Upper lobe of left lung (tissue), 6 donors: ENCODE data around the gene NUDT3. TPM values are rescaled to one million over a fixed set of nuclear protein-coding genes. Genes with fewer than 3 reads are reported as not detected.
A peak's percentile ranks its signal among the peaks of the same experiment; 100 is the strongest.

Source experiments
- ATAC-seq, 2 donors: fragments of 200-7000 bp; cut with Tn5 transposase; one replicate each; pipeline ENCODE4 v1.9.1; 2022; ENCODE audit warnings: mild to moderate bottlenecking in 2 of 2, moderate library complexity in 2 of 2; ENCODE audit not compliant: low FRiP score in 2 of 2
- DNase-seq, 2 donors: peaks; one replicate each; pipeline ENCODE4 v3.0.0-alpha.2; 2019 to 2020
- H3K27ac ChIP-seq, 4 donors: fragments of 200-600 bp; sonication (generic); one replicate each; pipeline ENCODE4 v1.5.1; 2016 to 2019
- H3K27me3 ChIP-seq, 4 donors: fragments of 200-600 bp; sonication (generic); one replicate each; pipeline ENCODE4 v1.5.1; 2017 to 2019
- H3K36me3 ChIP-seq, 4 donors: fragments of 200-600 bp; sonication (generic); one replicate each; pipeline ENCODE4 v1.5.1; 2016 to 2019
- H3K4me1 ChIP-seq, 4 donors: fragments of 200-600 bp; sonication (generic); one replicate each; pipeline ENCODE4 v1.5.1; 2018 to 2019
- H3K4me3 ChIP-seq, 4 donors: fragments of 200-600 bp; sonication (generic); one replicate each; pipeline ENCODE4 v1.5.1; 2017 to 2019; ENCODE audit warnings: mild to moderate bottlenecking in 2 of 4, moderate library complexity in 1 of 4
- H3K9me3 ChIP-seq, 4 donors: fragments of 200-600 bp; sonication (generic); one replicate each; pipeline ENCODE4 v1.5.1; 2018 to 2019
- CTCF ChIP-seq, 6 experiments: fragments of 450-650 bp in 4 of 6; fragments of 200-600 bp in 2 of 6; sonication (generic) in 2 of 6; IDR thresholded peaks; one replicate each; pipeline ENCODE4 v1.5.1; 2016 to 2019; ENCODE audit warnings: antibody characterized with exemption in 6 of 6
- EP300 ChIP-seq, 4 donors: sonication (generic); formaldehyde crosslinking; IDR thresholded peaks; one replicate each; pipeline ENCODE4 v1.5.1; 2017; ENCODE audit warnings: antibody characterized with exemption in 4 of 4, control low read depth in 2 of 4
- POLR2A ChIP-seq, 4 donors: fragments of 450-650 bp; IDR thresholded peaks; one replicate each; pipeline ENCODE4 v1.5.1; 2016 to 2017; ENCODE audit warnings: antibody characterized with exemption in 4 of 4, mild to moderate bottlenecking in 2 of 4
- POLR2AphosphoS5 ChIP-seq, 2 donors: sonication (generic); formaldehyde crosslinking; IDR thresholded peaks; one replicate each; pipeline ENCODE4 v1.5.1; 2017; ENCODE audit warnings: antibody characterized with exemption in 2 of 2
- WGBS, 2 donors: methylation state at CpG; one replicate each; pipeline ENCODE4 v1.1.5; 2017 to 2018; 5-methylcytosine and 5-hydroxymethylcytosine counted together
- total RNA-seq, 6 donors: library from RNA; depleted of rRNA in 4 of 6; stranded (reverse); fragments of >200 nt in 4 of 6; gene quantifications; one replicate each; pipeline versions ENCODE4 v1.1.0 to v1.2.1, GENCODE V29; 2016 to 2021
- donor health status: DM: no; HTN: no; CAD: no; lungs with moderate emphysema.
- donor health status: DM: no; HTN: yes; CAD: no; lungs with severe emphysema.

The NUDT3 gene
- total RNA-seq, 6 donors from 2014 or later: 15.1 to 32.7 (median 26.0) TPM

GRCh38 chr6:34323300-34323699, 69.2 kb downstream of the NUDT3 start:
- no peak overlapping the region for H3K4me3 ChIP-seq
- no peaks in the 10 kb centered on the region for H3K36me3 ChIP-seq
- DNase-seq: no peak
- 96% methylated on average over 6 of the region's 6 CpGs for WGBS, 2 donors
- TF ChIP-seq CTCF (IDR thresholded peaks at IDR 0.05): no peak
- no peak for TF ChIP-seq POLR2AphosphoS5 (IDR thresholded peaks at IDR 0.05)
- no peak for TF ChIP-seq POLR2A (IDR thresholded peaks at IDR 0.05)
- TF ChIP-seq EP300 (IDR thresholded peaks at IDR 0.05): no peak
- no peaks in the 10 kb centered on the region for H3K27me3 ChIP-seq
- no peaks in the 10 kb centered on the region for H3K9me3 ChIP-seq
- H3K4me1 ChIP-seq: peaks cover 4 to 7% (median 4%) of the 10 kb centered on the region in 4 donors
- ATAC-seq: no peak
- H3K27ac ChIP-seq: no peak overlapping the region

- TF ChIP-seq EP300 (IDR thresholded peaks at IDR 0.05) (no peak), CTCF (IDR thresholded peaks at IDR 0.05) (no peak), POLR2A (IDR thresholded peaks at IDR 0.05) (no peak), POLR2AphosphoS5 (IDR thresholded peaks at IDR 0.05) (no peak)
- no peak for ATAC-seq
- Histone ChIP-seq H3K4me3 (no peak overlapping the region), H3K27me3 (no peaks in the 10 kb centered on the region), H3K36me3 (no peaks in the 10 kb centered on the region), H3K27ac (no peak overlapping the region), H3K9me3 (no peaks in the 10 kb centered on the region), H3K4me1 (peaks cover 4 to 11% (median 5%) of the 10 kb centered on the region in 4 donors)
- no peak for DNase-seq
- 97 to 100% methylated on average over 1 of the region's 1 CpG for WGBS, 2 donors
Observed at GRCh38 chr6:34322732-34323131, 69.7 kb downstream of the NUDT3 start.

- ATAC-seq: no peak
- no peaks in the 10 kb centered on the region for H3K36me3 ChIP-seq
- WGBS, 2 donors: 71 to 75% methylated on average over 5 of the region's 5 CpGs
- TF ChIP-seq CTCF (IDR thresholded peaks at IDR 0.05) (no peak), POLR2A (IDR thresholded peaks at IDR 0.05) (no peak), EP300 (IDR thresholded peaks at IDR 0.05) (no peak), POLR2AphosphoS5 (IDR thresholded peaks at IDR 0.05) (no peak)
- peaks cover 4 to 11% (median 5%) of the 10 kb centered on the region in 4 donors for H3K4me1 ChIP-seq
- no peaks in the 10 kb centered on the region for H3K9me3 ChIP-seq
- H3K4me3 ChIP-seq: no peak overlapping the region
- no peaks in the 10 kb centered on the region for H3K27me3 ChIP-seq
- H3K27ac ChIP-seq: no peak overlapping the region
- DNase-seq: no peak
Observed at GRCh38 chr6:34321821-34322220, 70.6 kb downstream of the NUDT3 start.

GRCh38 chr6:34319471-34319885, 73.0 kb downstream of the NUDT3 start:
- DNase-seq: no peak
- WGBS, 2 donors: 79 to 89% methylated on average over 4 of the region's 4 CpGs
- Histone ChIP-seq H3K36me3 (no peaks in the 10 kb centered on the region), H3K4me3 (no peak overlapping the region), H3K27me3 (no peaks in the 10 kb centered on the region), H3K27ac (peak overlapping the region in 1 of 4 donors; percentile 29), H3K4me1 (peaks cover 4 to 11% (median 6%) of the 10 kb centered on the region in 4 donors), H3K9me3 (no peaks in the 10 kb centered on the region)
- TF ChIP-seq EP300 (IDR thresholded peaks at IDR 0.05) (no peak), CTCF (IDR thresholded peaks at IDR 0.05) (no peak), POLR2A (IDR thresholded peaks at IDR 0.05) (no peak), POLR2AphosphoS5 (IDR thresholded peaks at IDR 0.05) (no peak)
- no peak for ATAC-seq
